ENCODE results near the gene RAD51B. TPM values are rescaled to one million over a fixed set of nuclear protein-coding genes. Genes with fewer than 3 reads are reported as not detected.

The RAD51B gene
- total RNA-seq, 4 donors from 2014 or later: 5.0 to 31.8 (median 20.6) TPM

DNA sequence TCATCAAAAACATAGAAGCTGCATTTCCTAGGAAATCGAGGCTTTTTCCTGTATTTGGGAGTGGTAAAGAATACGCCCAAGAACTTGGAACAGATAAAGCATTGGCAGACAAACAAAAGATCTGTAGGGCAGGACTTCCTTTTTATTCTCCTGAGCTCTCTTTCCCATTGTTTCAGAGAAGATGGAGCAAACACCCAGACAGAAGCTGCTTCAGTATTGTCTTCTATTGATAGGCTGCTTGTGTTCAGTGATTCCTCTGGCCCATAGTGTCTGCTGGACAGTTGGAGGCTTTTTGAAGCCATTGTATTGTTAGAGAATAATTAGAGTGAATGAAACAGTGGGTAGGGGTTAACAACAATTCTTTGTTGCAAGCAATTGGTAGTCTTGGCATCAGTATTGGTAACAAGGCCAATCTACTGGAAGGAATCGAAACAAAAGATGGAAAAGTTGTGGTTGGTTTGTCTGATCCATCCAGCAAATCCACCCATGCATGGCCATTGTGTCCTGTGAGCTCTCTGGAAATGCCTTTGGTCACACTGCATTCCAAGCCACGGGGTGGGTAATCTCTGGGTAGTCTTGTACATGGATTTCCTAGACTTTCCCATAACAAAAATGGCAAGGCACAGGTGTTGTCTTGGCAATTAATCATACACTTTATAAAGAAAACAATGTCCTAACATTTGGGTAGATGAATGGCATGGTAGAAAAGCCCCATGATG is 424.8 kb downstream of the RAD51B start:
- TF ChIP-seq POLR2AphosphoS5 (IDR thresholded peaks at IDR 0.05) (no peak), EP300 (IDR thresholded peaks at IDR 0.05; ENCODE audit: low read depth) (no peak), POLR2A (IDR thresholded peaks at IDR 0.05) (no peak)
- TF ChIP-seq, protein P1, sequence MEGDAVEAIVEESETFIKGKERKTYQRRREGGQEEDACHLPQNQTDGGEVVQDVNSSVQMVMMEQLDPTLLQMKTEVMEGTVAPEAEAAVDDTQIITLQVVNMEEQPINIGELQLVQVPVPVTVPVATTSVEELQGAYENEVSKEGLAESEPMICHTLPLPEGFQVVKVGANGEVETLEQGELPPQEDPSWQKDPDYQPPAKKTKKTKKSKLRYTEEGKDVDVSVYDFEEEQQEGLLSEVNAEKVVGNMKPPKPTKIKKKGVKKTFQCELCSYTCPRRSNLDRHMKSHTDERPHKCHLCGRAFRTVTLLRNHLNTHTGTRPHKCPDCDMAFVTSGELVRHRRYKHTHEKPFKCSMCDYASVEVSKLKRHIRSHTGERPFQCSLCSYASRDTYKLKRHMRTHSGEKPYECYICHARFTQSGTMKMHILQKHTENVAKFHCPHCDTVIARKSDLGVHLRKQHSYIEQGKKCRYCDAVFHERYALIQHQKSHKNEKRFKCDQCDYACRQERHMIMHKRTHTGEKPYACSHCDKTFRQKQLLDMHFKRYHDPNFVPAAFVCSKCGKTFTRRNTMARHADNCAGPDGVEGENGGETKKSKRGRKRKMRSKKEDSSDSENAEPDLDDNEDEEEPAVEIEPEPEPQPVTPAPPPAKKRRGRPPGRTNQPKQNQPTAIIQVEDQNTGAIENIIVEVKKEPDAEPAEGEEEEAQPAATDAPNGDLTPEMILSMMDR (IDR thresholded peaks at IDR 0.05): no peak
- no peak for DNase-seq
- Histone ChIP-seq H3K4me3 (no peak overlapping the region), H3K4me1 (peaks cover 75 to 100% (median 91%) of the 10 kb centered on the region in 4 donors), H3K27ac (peak overlapping the region; percentile 84 to 87 (median 86)), H3K27me3 (no peaks in the 10 kb centered on the region), H3K9me3 (no peaks in the 10 kb centered on the region), H3K36me3 (no peaks in the 10 kb centered on the region)
- in situ Hi-C loops (cut with MboI; ENCODE audit: low pct_ligation_motif_present in 1 of 4, low pct_unique_long_range_greater_than_20kb in 1 of 4, low sequenced_read_pairs in 3 of 4): loop anchor here (10.0 to 25.0 kb wide), 8 partner anchors 100 to 580 kb away; no protein-coding TSS in a partner anchor
- intact Hi-C loops (cut with DNase I; ENCODE audit: low total_unique reads): loop anchor here (10.0 kb wide), 4 partner anchors 100 to 420 kb away; no protein-coding TSS in a partner anchor
- 43 to 52% methylated on average over 2 to 4 of the region's 4 CpGs for WGBS, 2 donors (ENCODE audit: low coverage in 1 of 2)

- Histone ChIP-seq H3K36me3 (no peaks in the 10 kb centered on the region), H3K27me3 (no peaks in the 10 kb centered on the region), H3K4me3 (no peak overlapping the region), H3K4me1 (peaks cover 81 to 100% (median 91%) of the 10 kb centered on the region in 4 donors), H3K9me3 (no peaks in the 10 kb centered on the region), H3K27ac (peak overlapping the region; percentile 84 to 87 (median 86))
- intact Hi-C loops (cut with DNase I; ENCODE audit: low total_unique reads) (loop anchor here (5.0 to 10.0 kb wide), 6 partner anchors 101 to 547 kb away; partner anchors contain the start of gene ZFP36L1), in situ Hi-C loops (cut with MboI; ENCODE audit: low pct_ligation_motif_present in 1 of 4, low pct_unique_long_range_greater_than_20kb in 1 of 4, low sequenced_read_pairs in 3 of 4) (loop anchor here (10.0 to 25.0 kb wide), 8 partner anchors 101 to 579 kb away; no protein-coding TSS in a partner anchor)
- TF ChIP-seq, protein P1 (IDR thresholded peaks at IDR 0.05): no peak
- TF ChIP-seq POLR2AphosphoS5 (IDR thresholded peaks at IDR 0.05) (no peak), POLR2A (IDR thresholded peaks at IDR 0.05) (no peak), EP300 (IDR thresholded peaks at IDR 0.05; ENCODE audit: low read depth) (no peak)
- no peak for DNase-seq
- WGBS, 2 donors (ENCODE audit: low coverage in 1 of 2): 57 to 60% methylated on average over 5 to 7 of the region's 7 CpGs
Observed at GRCh38 chr14:68245146-68246073, 425.8 kb downstream of the RAD51B start.

DNA sequence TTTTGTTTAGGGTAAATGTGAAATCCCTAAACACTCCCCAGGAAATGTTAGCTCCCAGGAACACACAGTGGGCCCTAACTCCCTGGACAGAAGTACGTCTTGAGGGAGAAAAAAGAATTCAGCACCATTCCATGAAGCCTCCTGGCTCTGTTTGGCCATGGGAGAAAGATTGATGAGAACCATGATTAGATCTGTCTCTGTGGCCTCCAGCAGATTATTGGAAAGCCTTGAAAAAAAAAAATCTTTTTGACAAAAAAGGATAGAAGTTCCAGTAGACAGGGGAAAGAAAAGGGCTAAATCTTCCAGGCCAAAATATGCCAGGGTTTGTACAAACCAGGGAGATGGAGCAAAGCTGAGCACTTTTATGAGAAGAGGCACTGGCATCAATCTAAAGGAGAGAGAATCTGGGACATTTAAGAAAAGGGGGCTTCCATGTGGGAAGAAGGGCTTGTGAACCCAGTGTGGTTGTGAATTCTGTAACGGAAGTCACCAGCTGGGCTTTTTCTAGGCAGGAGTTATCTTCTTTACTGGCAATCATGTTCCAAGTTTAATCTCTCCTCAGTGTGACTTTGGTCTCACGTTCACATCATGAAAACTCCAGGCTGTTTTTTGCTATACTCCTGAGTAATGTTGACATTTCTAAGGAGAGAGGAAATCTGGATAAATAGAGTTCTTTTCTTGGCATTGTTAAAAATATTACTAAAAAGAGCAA is 426.7 kb downstream of the RAD51B start:
- peak overlapping the region; percentile 84 to 87 (median 86) for H3K27ac ChIP-seq
- no peaks in the 10 kb centered on the region for H3K36me3 ChIP-seq
- intact Hi-C loops (cut with DNase I; ENCODE audit: low total_unique reads) (loop anchor here (5.0 to 10.0 kb wide), 6 partner anchors 101 to 546 kb away; partner anchors contain the start of gene ZFP36L1), in situ Hi-C loops (cut with MboI; ENCODE audit: low pct_ligation_motif_present in 1 of 4, low pct_unique_long_range_greater_than_20kb in 1 of 4, low sequenced_read_pairs in 3 of 4) (loop anchor here (10.0 to 25.0 kb wide), 8 partner anchors 101 to 579 kb away; no protein-coding TSS in a partner anchor)
- TF ChIP-seq EP300 (IDR thresholded peaks at IDR 0.05; ENCODE audit: low read depth) (no peak), POLR2AphosphoS5 (IDR thresholded peaks at IDR 0.05) (no peak), POLR2A (IDR thresholded peaks at IDR 0.05) (no peak)
- TF ChIP-seq, protein P1 (IDR thresholded peaks at IDR 0.05): no peak
- H3K9me3 ChIP-seq: no peaks in the 10 kb centered on the region
- 41 to 44% methylated on average over 2 to 3 of the region's 3 CpGs for WGBS, 2 donors (ENCODE audit: low coverage in 1 of 2)
- H3K4me3 ChIP-seq: no peak overlapping the region
- peaks cover 75 to 100% (median 90%) of the 10 kb centered on the region in 4 donors for H3K4me1 ChIP-seq
- no peaks in the 10 kb centered on the region for H3K27me3 ChIP-seq
- no peak for DNase-seq
